OCI-LY3 (cell line): ENCODE data around the gene ALDH1A1.

Source experiments
- H2AFZ ChIP-seq: fragments of 200-600, 300-600 bp; shearing (Covaris generic); 2 replicates; pipeline ENCODE4 v1.6.0; 2014; ENCODE audit warnings: antibody characterized with exemption, low read depth, low read length
- H3K27ac ChIP-seq: fragments of 200-600, 300-600 bp; sonication (generic); 2 replicates; pipeline ENCODE4 v1.5.1; 2014; ENCODE audit warnings: mild to moderate bottlenecking, low read length, moderate library complexity, mixed read lengths
- H3K27me3 ChIP-seq: fragments of 200-600, 300-600 bp; sonication (generic); 2 replicates; pipeline ENCODE4 v1.6.1; 2014; ENCODE audit warnings: low read depth, low read length, mixed read lengths
- H3K36me3 ChIP-seq: fragments of 200-600, 300-600 bp; sonication (generic); replicated peaks from 2 replicates; pipeline ENCODE3; 2014; ENCODE audit warnings: low read depth, low read length, mixed read lengths
- H3K4me1 ChIP-seq: fragments of 300-600, 200-600 bp; sonication (generic); 2 replicates; pipeline ENCODE4 v1.6.1; 2014; ENCODE audit warnings: low read length, mixed read lengths
- H3K4me2 ChIP-seq: fragments of 200-600, 300-600 bp; sonication (generic); 2 replicates; pipeline ENCODE4 v1.6.1; 2014; ENCODE audit warnings: low read length, mixed read lengths
- H3K4me3 ChIP-seq: fragments of 300-600, 200-600 bp; sonication (generic); 2 replicates; pipeline ENCODE4 v1.5.1; 2014; ENCODE audit warnings: antibody characterized with exemption, mild to moderate bottlenecking, low read length, moderate library complexity
- H3K79me2 ChIP-seq: fragments of 300-600, 200-600 bp; shearing (Covaris generic); 2 replicates; pipeline ENCODE4 v1.6.1; 2014; ENCODE audit warnings: mild to moderate bottlenecking, low read length, mixed read lengths
- H3K9ac ChIP-seq: fragments of 300-600, 200-600 bp; shearing (Covaris generic); 2 replicates; pipeline ENCODE4 v1.6.0; 2014; ENCODE audit warnings: mild to moderate bottlenecking, low read length, moderate library complexity
- H3K9me3 ChIP-seq: fragments of 200-600, 300-600 bp; shearing (Covaris generic); 2 replicates; pipeline ENCODE4 v1.6.1; 2014; ENCODE audit warnings: low read length, mixed read lengths; ENCODE audit not compliant: insufficient read depth
- H4K20me1 ChIP-seq: fragments of 200-600, 300-600 bp; sonication (generic); 2 replicates; pipeline ENCODE4 v1.6.1; 2016; ENCODE audit warnings: low read length, mixed read lengths; ENCODE audit not compliant: insufficient read depth
- CTCF ChIP-seq: fragments of 200-600, 300-600 bp; sonication (generic); IDR thresholded peaks from 2 replicates; pipeline ENCODE4 v1.5.1; 2014; ENCODE audit warnings: antibody characterized with exemption, low read length, low read depth
- EZH2phosphoT487 ChIP-seq: fragments of 200-600 bp; shearing (Covaris generic); IDR thresholded peaks from 2 replicates; pipeline ENCODE4 v1.6.1; 2018; ENCODE audit warnings: antibody characterized with exemption, mixed run types, low read depth

Gene ALDH1A1

GRCh38 chr9:72913382-72914009 is 39.4 kb downstream of the ALDH1A1 start:
- Histone ChIP-seq H3K4me2 (no peak overlapping the region), H3K4me1 (no peaks in the 10 kb centered on the region), H4K20me1 (no peaks in the 10 kb centered on the region)

GRCh38 chr9:72912476-72913381 is 40.1 kb downstream of the ALDH1A1 start:
- H3K36me3 ChIP-seq: no peaks in the 10 kb centered on the region
- H3K79me2 ChIP-seq: no peaks in the 10 kb centered on the region
- no peak overlapping the region for H3K9ac ChIP-seq
- H3K4me1 ChIP-seq: peaks cover 3% of the 10 kb centered on the region
- H3K27me3 ChIP-seq: peaks cover 15% of the 10 kb centered on the region
- peaks cover 3% of the 10 kb centered on the region; the same call in 1 of the 2 replicates for H4K20me1 ChIP-seq
- H3K9me3 ChIP-seq: no peaks in the 10 kb centered on the region
- no peak overlapping the region for H3K27ac ChIP-seq
- H3K4me3 ChIP-seq: no peak overlapping the region
- H2AFZ ChIP-seq: no peak overlapping the region
- TF ChIP-seq CTCF (no peak), EZH2phosphoT487 (no peak)
- H3K4me2 ChIP-seq: no peak overlapping the region

More at GRCh38 chr9:72913382-72914009, 39.4 kb downstream of the ALDH1A1 start:
- H3K36me3 ChIP-seq: no peaks in the 10 kb centered on the region
- no peak overlapping the region for H3K4me3 ChIP-seq
- no peak for TF ChIP-seq CTCF
- no peak for TF ChIP-seq EZH2phosphoT487
- no peak overlapping the region for H3K27ac ChIP-seq
- no peaks in the 10 kb centered on the region for H3K9me3 ChIP-seq
- H3K27me3 ChIP-seq: peaks cover 15% of the 10 kb centered on the region
- H3K79me2 ChIP-seq: no peaks in the 10 kb centered on the region
- H2AFZ ChIP-seq: no peak overlapping the region
- no peak overlapping the region for H3K9ac ChIP-seq

GRCh38 chr9:72911816-72912215 is 41.0 kb downstream of the ALDH1A1 start:
- Histone ChIP-seq H3K27me3 (peaks cover 15% of the 10 kb centered on the region), H3K4me2 (no peak overlapping the region), H3K4me1 (peaks cover 11% of the 10 kb centered on the region), H2AFZ (no peak overlapping the region), H3K9me3 (no peaks in the 10 kb centered on the region), H3K4me3 (no peak overlapping the region), H3K79me2 (no peaks in the 10 kb centered on the region), H3K27ac (no peak overlapping the region), H4K20me1 (peaks cover 5% of the 10 kb centered on the region; the same call in 1 of the 2 replicates), H3K36me3 (no peaks in the 10 kb centered on the region), H3K9ac (no peak overlapping the region)
- TF ChIP-seq CTCF: no peak
- no peak for TF ChIP-seq EZH2phosphoT487

- H3K27me3 ChIP-seq: peaks cover 15% of the 10 kb centered on the region
- no peak overlapping the region for H3K4me2 ChIP-seq
- no peaks in the 10 kb centered on the region for H3K79me2 ChIP-seq
- no peak overlapping the region for H3K27ac ChIP-seq
- H3K9me3 ChIP-seq: no peaks in the 10 kb centered on the region
- TF ChIP-seq EZH2phosphoT487 (no peak), CTCF (no peak)
- H3K9ac ChIP-seq: no peak overlapping the region
- H3K36me3 ChIP-seq: no peaks in the 10 kb centered on the region
- H2AFZ ChIP-seq: no peak overlapping the region
- H4K20me1 ChIP-seq: peaks cover 5% of the 10 kb centered on the region; the same call in 1 of the 2 replicates
- H3K4me3 ChIP-seq: no peak overlapping the region
- peaks cover 13% of the 10 kb centered on the region for H3K4me1 ChIP-seq
Observed at GRCh38 chr9:72911247-72911775, 41.5 kb downstream of the ALDH1A1 start.
